ENCODE measurements around the gene GABRG3.

- no peak for TF ChIP-seq POLR2A (IDR thresholded peaks at IDR 0.05; ENCODE audit: low read depth, low read length)
- no peak for TF ChIP-seq PAX5 (IDR thresholded peaks at IDR 0.05; ENCODE audit: insufficient read depth, low read length, severe bottlenecking)
- no peak for TF ChIP-seq POLR2AphosphoS5 (IDR thresholded peaks at IDR 0.05; ENCODE audit: low read depth, low read length)
These were observed 287.3 kb downstream of the GABRG3 start for GRCh38 chr15:27258287-27258686.

Data from GM12891 (cell line).